AG09319 (cell line): Measurements from ENCODE around the gene DUS2.
"Not testable (repeated sequence)": the region's sequence is repeated elsewhere in the genome, so short reads cannot be mapped to it uniquely, and the experiment has no call there.

Experiments
- DNase-seq: peaks from one replicate; pipeline ENCODE4 v3.0.0-alpha.2; 2010; ENCODE audit warnings: low read depth; ENCODE audit errors: extremely low read depth
- CTCF ChIP-seq: IDR thresholded peaks from 2 replicates; pipeline ENCODE4 v1.5.1; 2011; ENCODE audit warnings: low read depth, mild to moderate bottlenecking, inconsistent platforms, low read length, moderate library complexity

DUS2 gene

GRCh38 chr16:68003031-68003430 is 20.1 kb upstream of the DUS2 start:
- no peak for TF ChIP-seq CTCF
- no peak for DNase-seq

- DNase-seq: no peak
- TF ChIP-seq CTCF: no peak
Observed at GRCh38 chr16:68005211-68005610, 17.9 kb upstream of the DUS2 start.

- no peak for TF ChIP-seq CTCF
- no peak for DNase-seq
Observed at GRCh38 chr16:68005786-68006286, 17.2 kb upstream of the DUS2 start.

GRCh38 chr16:68009157-68009735 is 13.8 kb upstream of the DUS2 start:
- no peak for DNase-seq
- no peak for TF ChIP-seq CTCF

GRCh38 chr16:68009872-68010271 is 13.2 kb upstream of the DUS2 start:
- not testable (repeated sequence) for DNase-seq

- TF ChIP-seq CTCF: no peak
Observed at GRCh38 chr16:68013440-68013839, 9.6 kb upstream of the DUS2 start.

GRCh38 chr16:68015681-68016080 is 7.4 kb upstream of the DUS2 start, which contains the start of gene DPEP2NB:
Gene DPEP2NB (minus strand): TSS chr16:68015911. CDS start chr16:68015770, 141 bp downstream.
- no peak for DNase-seq
- no peak for TF ChIP-seq CTCF

More at GRCh38 chr16:68013440-68013839, 9.6 kb upstream of the DUS2 start:
- DNase-seq: no peak

- DNase-seq: no peak
- TF ChIP-seq CTCF: no peak
Observed at GRCh38 chr16:68019167-68019680, 3.9 kb upstream of the DUS2 start.
